ENCODE measurements around the gene CHSY1.

CHSY1 gene

GRCh38 chr15:101198031-101198575 is 53.7 kb downstream of the CHSY1 start:
- Histone ChIP-seq H3K27ac (ENCODE audit: low read depth, low read length) (no peak overlapping the region), H3K9ac (ENCODE audit: low read length) (no peak overlapping the region), H3K79me1 (ENCODE audit: low read length) (no peaks in the 10 kb centered on the region), H2AK5ac (ENCODE audit: low read length) (no peak overlapping the region), H3K9me3 (ENCODE audit: insufficient read depth, low read depth, low read length) (no peaks in the 10 kb centered on the region), H3K18ac (ENCODE audit: low read length) (peak overlapping the region; percentile 11), H3K4me1 (ENCODE audit: control insufficient read depth in 1 of 2, insufficient read depth in 2 of 2, low read length in 2 of 2) (peaks cover 5 to 7% of the 10 kb centered on the region in 2 experiments), H3K4me3 (ENCODE audit: low read depth, low read length) (no peak overlapping the region), H2AFZ (ENCODE audit: insufficient read depth, low read length, poor library complexity) (no peak overlapping the region), H3K4me2 (ENCODE audit: low read length) (no peak overlapping the region), H2BK120ac (ENCODE audit: insufficient read depth, low read length, poor library complexity) (no peak overlapping the region), H4K12ac (ENCODE audit: low read depth, low read length) (no peak overlapping the region), H3K27me3 (ENCODE audit: insufficient read depth, low read length) (no peaks in the 10 kb centered on the region), H3K79me2 (ENCODE audit: control insufficient read depth, insufficient read depth, low read length, poor library complexity) (no peaks in the 10 kb centered on the region), H4K8ac (ENCODE audit: low read depth, low read length) (no peak overlapping the region), H3K4ac (ENCODE audit: low read depth, low read length) (peak overlapping the region; percentile 30), H3K23ac (ENCODE audit: low read length) (no peak overlapping the region), H3K14ac (ENCODE audit: low read length) (no peak overlapping the region), H2BK12ac (ENCODE audit: low read length) (no peak overlapping the region), H3K36me3 (ENCODE audit: control insufficient read depth in 1 of 2, insufficient read depth in 2 of 2, low read length in 2 of 2) (no peaks in the 10 kb centered on the region), H2BK5ac (ENCODE audit: low read depth, low read length, poor library complexity) (no peak overlapping the region), H4K91ac (ENCODE audit: low read depth, low read length) (no peak overlapping the region)
- DNase-seq, result no peak
- WGBS (ENCODE audit: extremely low coverage, insufficient coverage, insufficient read length), result no CpG with 5 or more reads among the region's 16 CpGs

- H2AK5ac ChIP-seq (ENCODE audit: low read length), result no peak overlapping the region
- WGBS (ENCODE audit: extremely low coverage, insufficient coverage, insufficient read length), result 100% methylated on average over 4 of the region's 8 CpGs
- H3K14ac ChIP-seq (ENCODE audit: low read length), result no peak overlapping the region
- no peak overlapping the region for H4K8ac ChIP-seq (ENCODE audit: low read depth, low read length)
- no peaks in the 10 kb centered on the region for H3K9me3 ChIP-seq (ENCODE audit: insufficient read depth, low read depth, low read length)
- H3K79me1 ChIP-seq (ENCODE audit: low read length), result no peaks in the 10 kb centered on the region
- H3K27ac ChIP-seq (ENCODE audit: low read depth, low read length), result no peak overlapping the region
- no peak overlapping the region for H4K91ac ChIP-seq (ENCODE audit: low read depth, low read length)
- H3K4me3 ChIP-seq (ENCODE audit: low read depth, low read length), result no peak overlapping the region
- DNase-seq, result no peak
- H3K79me2 ChIP-seq (ENCODE audit: control insufficient read depth, insufficient read depth, low read length, poor library complexity), result peaks cover 2% of the 10 kb centered on the region
- no peak overlapping the region for H3K4me2 ChIP-seq (ENCODE audit: low read length)
- peaks cover 3 to 7% of the 10 kb centered on the region in 2 experiments for H3K4me1 ChIP-seq (ENCODE audit: control insufficient read depth in 1 of 2, insufficient read depth in 2 of 2, low read length in 2 of 2)
- H3K9ac ChIP-seq (ENCODE audit: low read length), result no peak overlapping the region
- H2BK12ac ChIP-seq (ENCODE audit: low read length), result no peak overlapping the region
- H2AFZ ChIP-seq (ENCODE audit: insufficient read depth, low read length, poor library complexity), result no peak overlapping the region
- no peaks in the 10 kb centered on the region for H3K27me3 ChIP-seq (ENCODE audit: insufficient read depth, low read length)
- no peak overlapping the region for H2BK120ac ChIP-seq (ENCODE audit: insufficient read depth, low read length, poor library complexity)
- no peaks in the 10 kb centered on the region for H3K36me3 ChIP-seq (ENCODE audit: control insufficient read depth in 1 of 2, insufficient read depth in 2 of 2, low read length in 2 of 2)
- no peak overlapping the region for H3K4ac ChIP-seq (ENCODE audit: low read depth, low read length)
- no peak overlapping the region for H3K23ac ChIP-seq (ENCODE audit: low read length)
- no peak overlapping the region for H3K18ac ChIP-seq (ENCODE audit: low read length)
- no peak overlapping the region for H4K12ac ChIP-seq (ENCODE audit: low read depth, low read length)
- no peak overlapping the region for H2BK5ac ChIP-seq (ENCODE audit: low read depth, low read length, poor library complexity)
Observed at GRCh38 chr15:101194546-101195125, 57.2 kb downstream of the CHSY1 start.

- Histone ChIP-seq H3K23ac (ENCODE audit: low read length) (no peak overlapping the region), H3K14ac (ENCODE audit: low read length) (no peak overlapping the region), H3K4me3 (ENCODE audit: low read depth, low read length) (no peak overlapping the region), H2AK5ac (ENCODE audit: low read length) (no peak overlapping the region), H3K79me1 (ENCODE audit: low read length) (no peaks in the 10 kb centered on the region), H3K9ac (ENCODE audit: low read length) (no peak overlapping the region), H3K18ac (ENCODE audit: low read length) (no peak overlapping the region), H2BK12ac (ENCODE audit: low read length) (no peak overlapping the region), H3K4me1 (ENCODE audit: control insufficient read depth in 1 of 2, insufficient read depth in 2 of 2, low read length in 2 of 2) (peaks cover 4 to 8% of the 10 kb centered on the region in 2 experiments), H3K4me2 (ENCODE audit: low read length) (no peak overlapping the region), H3K27me3 (ENCODE audit: insufficient read depth, low read length) (no peaks in the 10 kb centered on the region), H4K8ac (ENCODE audit: low read depth, low read length) (no peak overlapping the region), H3K4ac (ENCODE audit: low read depth, low read length) (no peak overlapping the region), H3K27ac (ENCODE audit: low read depth, low read length) (no peak overlapping the region), H4K91ac (ENCODE audit: low read depth, low read length) (no peak overlapping the region), H3K79me2 (ENCODE audit: control insufficient read depth, insufficient read depth, low read length, poor library complexity) (peaks cover 2% of the 10 kb centered on the region), H2BK5ac (ENCODE audit: low read depth, low read length, poor library complexity) (no peak overlapping the region), H2BK120ac (ENCODE audit: insufficient read depth, low read length, poor library complexity) (no peak overlapping the region), H3K9me3 (ENCODE audit: insufficient read depth, low read depth, low read length) (no peaks in the 10 kb centered on the region), H2AFZ (ENCODE audit: insufficient read depth, low read length, poor library complexity) (no peak overlapping the region), H4K12ac (ENCODE audit: low read depth, low read length) (no peak overlapping the region), H3K36me3 (ENCODE audit: control insufficient read depth in 1 of 2, insufficient read depth in 2 of 2, low read length in 2 of 2) (no peaks in the 10 kb centered on the region)
- no peak for DNase-seq
- WGBS (ENCODE audit: extremely low coverage, insufficient coverage, insufficient read length), result no CpG with 5 or more reads among the region's 10 CpGs
Observed at GRCh38 chr15:101193806-101194545, 57.9 kb downstream of the CHSY1 start.

DNA sequence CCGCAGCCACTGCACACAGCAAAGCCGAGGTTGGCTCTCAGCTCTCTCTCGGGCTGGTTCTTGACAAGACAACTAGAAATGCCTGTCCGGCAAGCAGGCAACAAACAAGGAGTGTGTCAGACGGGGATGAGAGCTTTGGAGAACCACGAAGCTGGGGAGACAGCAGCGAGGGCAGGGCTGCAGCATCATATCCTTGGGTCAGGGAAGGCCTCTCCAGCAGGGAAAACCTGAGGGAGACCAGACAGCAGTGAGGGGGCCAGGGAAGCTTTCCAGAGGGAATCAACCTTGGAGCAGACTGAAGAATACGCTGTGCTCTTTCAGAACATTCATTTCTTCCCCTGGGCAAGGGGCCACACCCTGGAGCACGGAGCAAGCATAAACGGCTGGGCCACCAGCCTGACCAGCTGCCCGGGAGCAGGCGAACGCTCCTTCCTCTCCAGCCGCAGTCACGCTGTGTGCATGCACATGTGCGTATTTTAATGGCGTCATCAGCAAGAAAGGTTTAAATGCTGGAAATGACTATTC is 58.7 kb downstream of the CHSY1 start:
- H4K12ac ChIP-seq (ENCODE audit: low read depth, low read length), result no peak overlapping the region
- no peak overlapping the region for H3K23ac ChIP-seq (ENCODE audit: low read length)
- H2BK120ac ChIP-seq (ENCODE audit: insufficient read depth, low read length, poor library complexity), result no peak overlapping the region
- H3K4ac ChIP-seq (ENCODE audit: low read depth, low read length), result peak overlapping the region; percentile 6
- no peak overlapping the region for H4K91ac ChIP-seq (ENCODE audit: low read depth, low read length)
- no peaks in the 10 kb centered on the region for H3K36me3 ChIP-seq (ENCODE audit: control insufficient read depth in 1 of 2, insufficient read depth in 2 of 2, low read length in 2 of 2)
- H2BK12ac ChIP-seq (ENCODE audit: low read length), result no peak overlapping the region
- peaks cover 4 to 11% of the 10 kb centered on the region in 2 experiments for H3K4me1 ChIP-seq (ENCODE audit: control insufficient read depth in 1 of 2, insufficient read depth in 2 of 2, low read length in 2 of 2)
- no peak for DNase-seq
- H3K4me3 ChIP-seq (ENCODE audit: low read depth, low read length), result no peak overlapping the region
- H3K18ac ChIP-seq (ENCODE audit: low read length), result no peak overlapping the region
- no peak overlapping the region for H2AK5ac ChIP-seq (ENCODE audit: low read length)
- no peaks in the 10 kb centered on the region for H3K27me3 ChIP-seq (ENCODE audit: insufficient read depth, low read length)
- H3K9ac ChIP-seq (ENCODE audit: low read length), result no peak overlapping the region
- no peak overlapping the region for H3K14ac ChIP-seq (ENCODE audit: low read length)
- H3K27ac ChIP-seq (ENCODE audit: low read depth, low read length), result no peak overlapping the region
- H4K8ac ChIP-seq (ENCODE audit: low read depth, low read length), result no peak overlapping the region
- no CpG with 5 or more reads among the region's 17 CpGs for WGBS (ENCODE audit: extremely low coverage, insufficient coverage, insufficient read length)
- no peaks in the 10 kb centered on the region for H3K9me3 ChIP-seq (ENCODE audit: insufficient read depth, low read depth, low read length)
- H3K4me2 ChIP-seq (ENCODE audit: low read length), result no peak overlapping the region
- H3K79me1 ChIP-seq (ENCODE audit: low read length), result no peaks in the 10 kb centered on the region
- H2BK5ac ChIP-seq (ENCODE audit: low read depth, low read length, poor library complexity), result no peak overlapping the region
- H3K79me2 ChIP-seq (ENCODE audit: control insufficient read depth, insufficient read depth, low read length, poor library complexity), result peaks cover 2% of the 10 kb centered on the region
- no peak overlapping the region for H2AFZ ChIP-seq (ENCODE audit: insufficient read depth, low read length, poor library complexity)

All from trophoblast cell (in vitro differentiated cells and primary cell).